Measurements from ENCODE around the gene SEMA5B.

The SEMA5B gene

GRCh38 chr3:122926322-122926721 lies 101.2 kb downstream of the SEMA5B start:
- DNase-seq (ENCODE audit: low read depth in 3 of 3) = no peak

- no peak for DNase-seq (ENCODE audit: low read depth in 3 of 3)
Observed at GRCh38 chr3:122925756-122926155, 101.8 kb downstream of the SEMA5B start.

GRCh38 chr3:122924056-122924455 lies 103.5 kb downstream of the SEMA5B start:
- DNase-seq (ENCODE audit: low read depth in 3 of 3) = no peak

GRCh38 chr3:122923611-122924010 lies 104.0 kb downstream of the SEMA5B start:
- no peak for DNase-seq (ENCODE audit: low read depth in 3 of 3)

GRCh38 chr3:122921791-122922651 lies 105.5 kb downstream of the SEMA5B start:
- DNase-seq (ENCODE audit: low read depth in 3 of 3) = no peak

- no peak for DNase-seq (ENCODE audit: low read depth in 3 of 3)
Observed at GRCh38 chr3:122920986-122921385, 106.6 kb downstream of the SEMA5B start.

- no peak for DNase-seq (ENCODE audit: low read depth in 3 of 3)
Observed at GRCh38 chr3:122919291-122919610, 108.3 kb downstream of the SEMA5B start.

GRCh38 chr3:122918576-122919290 lies 108.8 kb downstream of the SEMA5B start:
- no peak for DNase-seq (ENCODE audit: low read depth in 3 of 3)

- DNase-seq (ENCODE audit: low read depth in 3 of 3) = no peak
Observed at GRCh38 chr3:122917412-122917811, 110.2 kb downstream of the SEMA5B start.

- DNase-seq (ENCODE audit: low read depth in 3 of 3) = no peak
Observed at GRCh38 chr3:122916580-122916979, 111.0 kb downstream of the SEMA5B start.

- no peak for DNase-seq (ENCODE audit: low read depth in 3 of 3)
Observed at GRCh38 chr3:122916084-122916483, 111.5 kb downstream of the SEMA5B start.

GRCh38 chr3:122915300-122916055 lies 112.1 kb downstream of the SEMA5B start:
- no peak for DNase-seq (ENCODE audit: low read depth in 3 of 3)

- DNase-seq (ENCODE audit: low read depth in 3 of 3) = no peak
Observed at GRCh38 chr3:122913539-122914100, 113.9 kb downstream of the SEMA5B start.

- no peak for DNase-seq (ENCODE audit: low read depth in 3 of 3)
Observed at GRCh38 chr3:122912772-122913538, 114.6 kb downstream of the SEMA5B start.

- DNase-seq (ENCODE audit: low read depth in 3 of 3) = no peak
Observed at GRCh38 chr3:122911901-122912300, 115.7 kb downstream of the SEMA5B start.

- DNase-seq (ENCODE audit: low read depth in 3 of 3) = no peak
Observed at GRCh38 chr3:122908251-122908650, 119.3 kb downstream of the SEMA5B start.

GRCh38 chr3:122907471-122907870 lies 120.1 kb downstream of the SEMA5B start:
- no peak for DNase-seq (ENCODE audit: low read depth in 3 of 3)

GRCh38 chr3:122903171-122903570 lies 124.4 kb downstream of the SEMA5B start:
- DNase-seq (ENCODE audit: low read depth in 3 of 3) = no peak

- no peak for DNase-seq (ENCODE audit: low read depth in 3 of 3)
Observed at GRCh38 chr3:122902326-122902725, 125.2 kb downstream of the SEMA5B start.

GRCh38 chr3:122898298-122898697 lies 129.3 kb downstream of the SEMA5B start:
- no peak for DNase-seq (ENCODE audit: low read depth in 3 of 3)
